ENCODE results near the gene TOR2A.

The TOR2A gene

GRCh38 chr9:127730262-127730661 is 4.8 kb downstream of the TOR2A start:
- Histone ChIP-seq H3K27me3 (ENCODE audit: control insufficient read depth in 3 of 3, insufficient read depth in 3 of 3, low read depth in 1 of 3, low read length in 3 of 3) (no peaks in the 10 kb centered on the region), H2BK5ac (ENCODE audit: low read length) (no peak overlapping the region), H2BK15ac (ENCODE audit: low read length) (no peak overlapping the region), H3K4me1 (ENCODE audit: control insufficient read depth in 2 of 2, insufficient read depth in 1 of 2, low read depth in 1 of 2, low read length in 2 of 2) (peaks cover 4 to 6% of the 10 kb centered on the region in 2 donors), H3K4me2 (ENCODE audit: insufficient read depth, low read length, poor library complexity, severe bottlenecking) (no peak overlapping the region), H3K14ac (ENCODE audit: low read length) (peak overlapping the region; percentile 38), H3K9ac (ENCODE audit: low read depth, low read length, poor library complexity) (peak overlapping the region; percentile 60), H2BK12ac (ENCODE audit: low read length) (no peak overlapping the region), H3K18ac (ENCODE audit: low read length) (no peak overlapping the region), H3K23ac (ENCODE audit: low read depth, low read length, poor library complexity) (no peak overlapping the region), H2AK5ac (ENCODE audit: low read depth, low read length) (no peak overlapping the region), H3K4me3 (ENCODE audit: low read length in 2 of 2) (no peak overlapping the region), H3K27ac (replicated peaks; ENCODE audit: low read length) (no peak overlapping the region), H3K4ac (ENCODE audit: low read length) (no peak overlapping the region), H4K91ac (ENCODE audit: low read depth, low read length, poor library complexity) (no peak overlapping the region), H2BK120ac (ENCODE audit: low read depth, low read length) (no peak overlapping the region), H4K8ac (ENCODE audit: low read depth, low read length) (no peak overlapping the region), H3K36me3 (replicated peaks in 1 of 2; ENCODE audit: control insufficient read depth in 2 of 2, insufficient read depth in 2 of 2, low read length in 2 of 2) (no peaks in the 10 kb centered on the region), H3K79me1 (ENCODE audit: low read depth, low read length) (peaks cover 2% of the 10 kb centered on the region), H2AFZ (ENCODE audit: low read length) (no peak overlapping the region), H3K9me3 (replicated peaks in 1 of 2; ENCODE audit: control insufficient read depth in 2 of 2, insufficient read depth in 1 of 2, low read depth in 1 of 2, low read length in 2 of 2) (no peaks in the 10 kb centered on the region)
- no peak for DNase-seq (ENCODE audit: low spot score)
- WGBS, 2 donors (ENCODE audit: extremely low coverage in 2 of 2, insufficient read length in 2 of 2, insufficient replicate concordance in 1 of 2) = no CpG with 5 or more reads among the region's 9 CpGs

GRCh38 chr9:127729522-127730256 is 5.4 kb downstream of the TOR2A start:
- peak overlapping the region in 1 of 2 donors; percentile 54 for H3K4me3 ChIP-seq (ENCODE audit: low read length in 2 of 2)
- H3K4me2 ChIP-seq (ENCODE audit: insufficient read depth, low read length, poor library complexity, severe bottlenecking) = no peak overlapping the region
- peaks cover 4 to 7% of the 10 kb centered on the region in 2 donors for H3K4me1 ChIP-seq (ENCODE audit: control insufficient read depth in 2 of 2, insufficient read depth in 1 of 2, low read depth in 1 of 2, low read length in 2 of 2)
- no peaks in the 10 kb centered on the region for H3K27me3 ChIP-seq (ENCODE audit: control insufficient read depth in 3 of 3, insufficient read depth in 3 of 3, low read depth in 1 of 3, low read length in 3 of 3)
- H3K27ac ChIP-seq (replicated peaks; ENCODE audit: low read length) = no peak overlapping the region
- no peaks in the 10 kb centered on the region for H3K9me3 ChIP-seq (replicated peaks in 1 of 2; ENCODE audit: control insufficient read depth in 2 of 2, insufficient read depth in 1 of 2, low read depth in 1 of 2, low read length in 2 of 2)
- H3K14ac ChIP-seq (ENCODE audit: low read length) = peak overlapping the region; percentile 71
- WGBS, 2 donors (ENCODE audit: extremely low coverage in 2 of 2, insufficient read length in 2 of 2, insufficient replicate concordance in 1 of 2) = no CpG with 5 or more reads among the region's 18 CpGs
- H3K79me1 ChIP-seq (ENCODE audit: low read depth, low read length) = peaks cover 2% of the 10 kb centered on the region
- peak overlapping the region; percentile 60 for H3K9ac ChIP-seq (ENCODE audit: low read depth, low read length, poor library complexity)
- peak overlapping the region; percentile 28 for H2AK5ac ChIP-seq (ENCODE audit: low read depth, low read length)
- no peak overlapping the region for H2BK5ac ChIP-seq (ENCODE audit: low read length)
- H4K91ac ChIP-seq (ENCODE audit: low read depth, low read length, poor library complexity) = no peak overlapping the region
- H2BK120ac ChIP-seq (ENCODE audit: low read depth, low read length) = no peak overlapping the region
- H4K8ac ChIP-seq (ENCODE audit: low read depth, low read length) = peak overlapping the region; percentile 3
- no peak overlapping the region for H2AFZ ChIP-seq (ENCODE audit: low read length)
- no peak overlapping the region for H3K23ac ChIP-seq (ENCODE audit: low read depth, low read length, poor library complexity)
- no peak for DNase-seq (ENCODE audit: low spot score)
- H3K36me3 ChIP-seq (replicated peaks in 1 of 2; ENCODE audit: control insufficient read depth in 2 of 2, insufficient read depth in 2 of 2, low read length in 2 of 2) = no peaks in the 10 kb centered on the region
- H3K18ac ChIP-seq (ENCODE audit: low read length) = peak overlapping the region; percentile 80
- H3K4ac ChIP-seq (ENCODE audit: low read length) = no peak overlapping the region
- H2BK15ac ChIP-seq (ENCODE audit: low read length) = peak overlapping the region; percentile 75
- no peak overlapping the region for H2BK12ac ChIP-seq (ENCODE audit: low read length)

- peaks cover 0 to 3% (median 0%) of the 10 kb centered on the region in 3 experiments for H3K27me3 ChIP-seq (ENCODE audit: control insufficient read depth in 3 of 3, insufficient read depth in 3 of 3, low read depth in 1 of 3, low read length in 3 of 3)
Observed at GRCh38 chr9:127728808-127729207, 6.3 kb downstream of the TOR2A start.

GRCh38 chr9:127726871-127727270 is 8.2 kb downstream of the TOR2A start:
- H3K4me1 ChIP-seq (ENCODE audit: control insufficient read depth in 2 of 2, insufficient read depth in 1 of 2, low read depth in 1 of 2, low read length in 2 of 2) = peaks cover 0 to 4% of the 10 kb centered on the region in 2 donors
- H3K14ac ChIP-seq (ENCODE audit: low read length) = peak overlapping the region; percentile 14
- H2AFZ ChIP-seq (ENCODE audit: low read length) = no peak overlapping the region
- peak overlapping the region; percentile 78 for H2BK15ac ChIP-seq (ENCODE audit: low read length)
- H3K23ac ChIP-seq (ENCODE audit: low read depth, low read length, poor library complexity) = peak overlapping the region; percentile 73
- no peaks in the 10 kb centered on the region for H3K9me3 ChIP-seq (replicated peaks in 1 of 2; ENCODE audit: control insufficient read depth in 2 of 2, insufficient read depth in 1 of 2, low read depth in 1 of 2, low read length in 2 of 2)
- H3K4me2 ChIP-seq (ENCODE audit: insufficient read depth, low read length, poor library complexity, severe bottlenecking) = no peak overlapping the region
- no peak overlapping the region for H4K8ac ChIP-seq (ENCODE audit: low read depth, low read length)
- no peak overlapping the region for H3K4me3 ChIP-seq (ENCODE audit: low read length in 2 of 2)
- H4K91ac ChIP-seq (ENCODE audit: low read depth, low read length, poor library complexity) = no peak overlapping the region
- no peak overlapping the region for H3K27ac ChIP-seq (replicated peaks; ENCODE audit: low read length)
- H2BK5ac ChIP-seq (ENCODE audit: low read length) = no peak overlapping the region
- peaks cover 0 to 19% (median 0%) of the 10 kb centered on the region in 3 experiments for H3K27me3 ChIP-seq (ENCODE audit: control insufficient read depth in 3 of 3, insufficient read depth in 3 of 3, low read depth in 1 of 3, low read length in 3 of 3)
- DNase-seq (ENCODE audit: low spot score) = no peak
- no peaks in the 10 kb centered on the region for H3K36me3 ChIP-seq (replicated peaks in 1 of 2; ENCODE audit: control insufficient read depth in 2 of 2, insufficient read depth in 2 of 2, low read length in 2 of 2)
- no peak overlapping the region for H3K4ac ChIP-seq (ENCODE audit: low read length)
- H3K18ac ChIP-seq (ENCODE audit: low read length) = no peak overlapping the region
- WGBS, 2 donors (ENCODE audit: extremely low coverage in 2 of 2, insufficient read length in 2 of 2, insufficient replicate concordance in 1 of 2) = no CpG with 5 or more reads among the region's 8 CpGs
- H3K79me1 ChIP-seq (ENCODE audit: low read depth, low read length) = peaks cover 2% of the 10 kb centered on the region
- H2AK5ac ChIP-seq (ENCODE audit: low read depth, low read length) = peak overlapping the region; percentile 70
- no peak overlapping the region for H3K9ac ChIP-seq (ENCODE audit: low read depth, low read length, poor library complexity)
- no peak overlapping the region for H2BK120ac ChIP-seq (ENCODE audit: low read depth, low read length)
- no peak overlapping the region for H2BK12ac ChIP-seq (ENCODE audit: low read length)

More at GRCh38 chr9:127728808-127729207, 6.3 kb downstream of the TOR2A start:
- Histone ChIP-seq H3K4me2 (ENCODE audit: insufficient read depth, low read length, poor library complexity, severe bottlenecking) (no peak overlapping the region), H3K14ac (ENCODE audit: low read length) (no peak overlapping the region), H3K4me1 (ENCODE audit: control insufficient read depth in 2 of 2, insufficient read depth in 1 of 2, low read depth in 1 of 2, low read length in 2 of 2) (peaks cover 0 to 7% of the 10 kb centered on the region in 2 donors), H3K9ac (ENCODE audit: low read depth, low read length, poor library complexity) (no peak overlapping the region), H2BK5ac (ENCODE audit: low read length) (no peak overlapping the region), H3K79me1 (ENCODE audit: low read depth, low read length) (peaks cover 2% of the 10 kb centered on the region), H4K91ac (ENCODE audit: low read depth, low read length, poor library complexity) (no peak overlapping the region), H2AFZ (ENCODE audit: low read length) (no peak overlapping the region), H3K4ac (ENCODE audit: low read length) (no peak overlapping the region), H3K4me3 (ENCODE audit: low read length in 2 of 2) (no peak overlapping the region), H3K27ac (replicated peaks; ENCODE audit: low read length) (no peak overlapping the region), H4K8ac (ENCODE audit: low read depth, low read length) (no peak overlapping the region), H2AK5ac (ENCODE audit: low read depth, low read length) (no peak overlapping the region), H3K36me3 (replicated peaks in 1 of 2; ENCODE audit: control insufficient read depth in 2 of 2, insufficient read depth in 2 of 2, low read length in 2 of 2) (no peaks in the 10 kb centered on the region), H2BK120ac (ENCODE audit: low read depth, low read length) (no peak overlapping the region), H3K23ac (ENCODE audit: low read depth, low read length, poor library complexity) (no peak overlapping the region), H2BK12ac (ENCODE audit: low read length) (no peak overlapping the region), H2BK15ac (ENCODE audit: low read length) (no peak overlapping the region), H3K9me3 (replicated peaks in 1 of 2; ENCODE audit: control insufficient read depth in 2 of 2, insufficient read depth in 1 of 2, low read depth in 1 of 2, low read length in 2 of 2) (no peaks in the 10 kb centered on the region), H3K18ac (ENCODE audit: low read length) (no peak overlapping the region)
- no peak for DNase-seq (ENCODE audit: low spot score)
- no CpG with 5 or more reads among the region's 8 CpGs for WGBS, 2 donors (ENCODE audit: extremely low coverage in 2 of 2, insufficient read length in 2 of 2, insufficient replicate concordance in 1 of 2)

Measured in neuronal stem cell (in vitro differentiated cells).